Testis (tissue), 2 donors: Measurements from ENCODE around the gene SPON1.

ENCODE experiments used
- POLR2A ChIP-seq: fragments of 450-650 bp; IDR thresholded peaks from one replicate; pipeline ENCODE4 v1.6.1; 2017; ENCODE audit warnings: antibody characterized with exemption, mild to moderate bottlenecking, moderate library complexity
- TF ChIP-seq, protein P1 (sequence below), 3 experiments: fragments of 450-650 bp in 2 of 3; fragments of 200-600 bp in 1 of 3; sonication (generic) in 1 of 3; IDR thresholded peaks; one replicate each; pipeline ENCODE4 v1.5.1; 2016 to 2019; ENCODE audit warnings: antibody characterized with exemption in 3 of 3, mild to moderate bottlenecking in 2 of 3, moderate library complexity in 1 of 3

DNA sequence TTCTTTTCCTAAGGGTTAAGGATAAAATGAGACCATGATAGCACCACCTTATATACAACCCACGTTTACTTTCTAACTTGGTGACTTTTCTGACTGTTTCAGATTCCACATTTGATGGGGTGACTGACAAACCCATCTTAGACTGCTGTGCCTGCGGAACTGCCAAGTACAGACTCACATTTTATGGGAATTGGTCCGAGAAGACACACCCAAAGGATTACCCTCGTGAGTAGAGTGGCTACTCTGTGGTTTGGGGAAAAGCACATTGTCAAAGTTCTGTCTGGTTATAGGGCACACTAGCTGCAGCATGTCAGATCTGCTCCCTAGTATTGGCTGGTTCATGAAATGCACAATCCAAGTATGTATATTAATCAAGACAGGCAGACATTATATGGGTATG is 117.3 kb downstream of the SPON1 start:
- no peak for TF ChIP-seq POLR2A
- TF ChIP-seq, protein P1, sequence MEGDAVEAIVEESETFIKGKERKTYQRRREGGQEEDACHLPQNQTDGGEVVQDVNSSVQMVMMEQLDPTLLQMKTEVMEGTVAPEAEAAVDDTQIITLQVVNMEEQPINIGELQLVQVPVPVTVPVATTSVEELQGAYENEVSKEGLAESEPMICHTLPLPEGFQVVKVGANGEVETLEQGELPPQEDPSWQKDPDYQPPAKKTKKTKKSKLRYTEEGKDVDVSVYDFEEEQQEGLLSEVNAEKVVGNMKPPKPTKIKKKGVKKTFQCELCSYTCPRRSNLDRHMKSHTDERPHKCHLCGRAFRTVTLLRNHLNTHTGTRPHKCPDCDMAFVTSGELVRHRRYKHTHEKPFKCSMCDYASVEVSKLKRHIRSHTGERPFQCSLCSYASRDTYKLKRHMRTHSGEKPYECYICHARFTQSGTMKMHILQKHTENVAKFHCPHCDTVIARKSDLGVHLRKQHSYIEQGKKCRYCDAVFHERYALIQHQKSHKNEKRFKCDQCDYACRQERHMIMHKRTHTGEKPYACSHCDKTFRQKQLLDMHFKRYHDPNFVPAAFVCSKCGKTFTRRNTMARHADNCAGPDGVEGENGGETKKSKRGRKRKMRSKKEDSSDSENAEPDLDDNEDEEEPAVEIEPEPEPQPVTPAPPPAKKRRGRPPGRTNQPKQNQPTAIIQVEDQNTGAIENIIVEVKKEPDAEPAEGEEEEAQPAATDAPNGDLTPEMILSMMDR (IDR thresholded peaks at IDR 0.05): no peak
